Left ventricle myocardium inferior (tissue), 1 donor: ENCODE data around the gene ZBTB44. TPM values are rescaled to one million over a fixed set of nuclear protein-coding genes. Genes with fewer than 3 reads are reported as not detected.

Experiments used
- DNase-seq: peaks from one replicate; pipeline ENCODE4 v3.0.0-alpha.2; 2020
- H3K27ac ChIP-seq: fragments of 200-600 bp; replicated peaks from 2 replicates; pipeline ENCODE4 v1.8.0; 2021
- H3K27me3 ChIP-seq: fragments of 200-600 bp; 2 replicates; pipeline ENCODE4 v1.8.0; 2021; ENCODE audit warnings: low read depth
- H3K36me3 ChIP-seq: fragments of 200-600 bp; 2 replicates; pipeline ENCODE4 v1.8.0; 2021
- H3K4me1 ChIP-seq: fragments of 200-600 bp; 2 replicates; pipeline ENCODE4 v1.8.0; 2021
- H3K4me3 ChIP-seq: fragments of 200-600 bp; 2 replicates; pipeline ENCODE4 v1.8.0; 2021; ENCODE audit warnings: mild to moderate bottlenecking, moderate library complexity
- H3K9me3 ChIP-seq: fragments of 200-600 bp; replicated peaks from 2 replicates; pipeline ENCODE4 v1.8.0; 2021
- CTCF ChIP-seq: fragments of 200-600 bp; IDR thresholded peaks from 2 replicates; pipeline ENCODE4 v1.8.0; 2021; ENCODE audit warnings: antibody characterized with exemption, mild to moderate bottlenecking, borderline replicate concordance
- intact Hi-C: fragments of 100-400 bp; cut with micrococcal nuclease; formaldehyde crosslinking; loops from one replicate; pipeline ENCODE4 v1.11.0; 2022
- long read RNA-seq: library from polyadenylated mRNA; unstranded; transcript quantifications from one replicate; pipeline ENCODE4 v2.0.0, GENCODE V29; 2021
- total RNA-seq: library from RNA; stranded (reverse); fragmentation: NEBNext Ultra II Directional; extraction: Animal tissue kit (Norgen Biotek cat#: 25700); gene quantifications from one replicate; pipeline ENCODE4 v1.2.1, GENCODE V29; 2021
- donor health status: DM: no; HTN: yes; CAD: no; lungs with severe emphysema.

The ZBTB44 gene
- total RNA-seq = 40.5 TPM
- long read RNA-seq, partial matches to known transcripts = 2 of 15 reads
- long read RNA-seq, other reads (novel, unspliced or antisense) = 13 of 15 reads

GRCh38 chr11:130314750-130315285 is at the start of gene ZBTB44:
Gene ZBTB44 (minus strand): TSS chr11:130314917. CDS start chr11:130261873, 53,044 bp downstream.
- no peak for TF ChIP-seq CTCF
- H3K4me3 ChIP-seq = peak within 1 kb of the TSS; percentile 96
- intact Hi-C loops = no loop called here

GRCh38 chr11:130359419-130359818 is 44.7 kb upstream of the ZBTB44 start:
- intact Hi-C loops = no loop called here
- no peak overlapping the region for H3K27ac ChIP-seq
- H3K36me3 ChIP-seq = no peaks in the 10 kb centered on the region
- H3K9me3 ChIP-seq = peaks cover 51% of the 10 kb centered on the region
- no peaks in the 10 kb centered on the region for H3K27me3 ChIP-seq
- no peaks in the 10 kb centered on the region for H3K4me1 ChIP-seq
- DNase-seq = no peak
- no peak overlapping the region for H3K4me3 ChIP-seq
- no peak for TF ChIP-seq CTCF

More at GRCh38 chr11:130314750-130315285, at the start of gene ZBTB44:
- H3K27ac ChIP-seq = peak within 1 kb of the TSS; percentile 94
- H3K9me3 ChIP-seq = no peaks in the 10 kb centered on the region
- H3K36me3 ChIP-seq = no peaks in the 10 kb centered on the region
- peaks cover 50% of the 10 kb centered on the region for H3K4me1 ChIP-seq
- DNase-seq = peak; percentile 91
- no peaks in the 10 kb centered on the region for H3K27me3 ChIP-seq

- H3K9me3 ChIP-seq = peaks cover 58% of the 10 kb centered on the region
- no peak for DNase-seq
- intact Hi-C loops = no loop called here
Observed at GRCh38 chr11:130358398-130358797, 43.7 kb upstream of the ZBTB44 start.

GRCh38 chr11:130347261-130347660 is 32.5 kb upstream of the ZBTB44 start:
- no peak overlapping the region for H3K4me3 ChIP-seq
- no peaks in the 10 kb centered on the region for H3K36me3 ChIP-seq
- TF ChIP-seq CTCF = no peak
- H3K9me3 ChIP-seq = no peaks in the 10 kb centered on the region
- no peak for DNase-seq
- intact Hi-C loops = no loop called here
- no peaks in the 10 kb centered on the region for H3K27me3 ChIP-seq
- H3K27ac ChIP-seq = no peak overlapping the region
- H3K4me1 ChIP-seq = no peaks in the 10 kb centered on the region

More at GRCh38 chr11:130358398-130358797, 43.7 kb upstream of the ZBTB44 start:
- Histone ChIP-seq H3K27me3 (no peaks in the 10 kb centered on the region), H3K4me1 (no peaks in the 10 kb centered on the region), H3K36me3 (no peaks in the 10 kb centered on the region), H3K27ac (no peak overlapping the region), H3K4me3 (no peak overlapping the region)
- TF ChIP-seq CTCF = no peak

- Histone ChIP-seq H3K27me3 (no peaks in the 10 kb centered on the region), H3K36me3 (no peaks in the 10 kb centered on the region), H3K27ac (no peak overlapping the region), H3K4me1 (no peaks in the 10 kb centered on the region), H3K9me3 (peaks cover 13% of the 10 kb centered on the region), H3K4me3 (no peak overlapping the region)
- no peak for TF ChIP-seq CTCF
- intact Hi-C loops = no loop called here
- DNase-seq = no peak
Observed at GRCh38 chr11:130344841-130345240, 30.1 kb upstream of the ZBTB44 start.
